ENCODE data around the gene ZNF277.

ZNF277 gene

GRCh38 chr7:112206238-112206990 lies at the start of gene ZNF277, which contains the start of gene DOCK4:
ZNF277 (plus strand) TSS chr7:112206695; CDS start chr7:112206717, 22 bp downstream.
DOCK4 (minus strand) TSS chr7:112206399; CDS start chr7:112206138, 261 bp downstream.
- DNase-seq, result peak; percentile 100

- no peak for DNase-seq
These were observed 49.4 kb upstream of the ZNF277 start for GRCh38 chr7:112157072-112157471.

- no peak for DNase-seq
These were observed 47.1 kb upstream of the ZNF277 start for GRCh38 chr7:112159351-112159750.

- DNase-seq, result no peak
These were observed 46.2 kb upstream of the ZNF277 start for GRCh38 chr7:112160130-112160770.

- no peak for DNase-seq
These were observed 45.7 kb upstream of the ZNF277 start for GRCh38 chr7:112160771-112161150.

GRCh38 chr7:112161253-112162141 lies 45.0 kb upstream of the ZNF277 start:
- DNase-seq, result no peak

GRCh38 chr7:112162142-112162766 lies 44.2 kb upstream of the ZNF277 start:
- DNase-seq, result no peak

- DNase-seq, result no peak
These were observed 43.5 kb upstream of the ZNF277 start for GRCh38 chr7:112162784-112163506.

GRCh38 chr7:112167147-112167546 lies 39.3 kb upstream of the ZNF277 start:
- no peak for DNase-seq

GRCh38 chr7:112168915-112169314 lies 37.6 kb upstream of the ZNF277 start:
- DNase-seq, result no peak

GRCh38 chr7:112171673-112172072 lies 34.8 kb upstream of the ZNF277 start:
- DNase-seq, result no peak

- no peak for DNase-seq
These were observed 33.5 kb upstream of the ZNF277 start for GRCh38 chr7:112172870-112173567.

- DNase-seq, result no peak
These were observed 33.0 kb upstream of the ZNF277 start for GRCh38 chr7:112173568-112173905.

- no peak for DNase-seq
These were observed 32.3 kb upstream of the ZNF277 start for GRCh38 chr7:112174192-112174591.

GRCh38 chr7:112176241-112176640 lies 30.3 kb upstream of the ZNF277 start:
- no peak for DNase-seq

GRCh38 chr7:112176693-112177415 lies 29.6 kb upstream of the ZNF277 start:
- no peak for DNase-seq

GRCh38 chr7:112180223-112180622 lies 26.3 kb upstream of the ZNF277 start:
- DNase-seq, result no peak

GRCh38 chr7:112182749-112183148 lies 23.7 kb upstream of the ZNF277 start:
- DNase-seq, result no peak

- DNase-seq, result no peak
These were observed 23.2 kb upstream of the ZNF277 start for GRCh38 chr7:112183266-112183665.

- no peak for DNase-seq
These were observed 22.0 kb upstream of the ZNF277 start for GRCh38 chr7:112184455-112184854.

Measured in activated CD8-positive, alpha-beta memory T cell treated with anti-CD3 and anti-CD28 coated beads for 24 hours (primary cell).